Activated CD8-positive, alpha-beta T cell treated with anti-CD3 and anti-CD28 coated beads for 36 hours (primary cell): ENCODE data around the gene SLC9A3. TPM values are rescaled to one million over a fixed set of nuclear protein-coding genes. Genes with fewer than 3 reads are reported as not detected.

ENCODE experiments used
- ATAC-seq: fragments of 200-7000 bp; cut with Tn5 transposase; one replicate; pipeline ENCODE4 v1.10.0; 2021; ENCODE audit warnings: mild to moderate bottlenecking, moderate library complexity
- CTCF ChIA-PET: fragments of 350-600 bp; sonication (Branson Sonifier 250); formaldehyde crosslinking; loops from one replicate; lab custom pipeline; 2021; ENCODE audit warnings: antibody characterized with exemption; lab: Charles Lee
- POLR2A ChIA-PET: fragments of 350-600 bp; sonication (Branson Sonifier 250); formaldehyde crosslinking; loops from one replicate; lab custom pipeline; 2021; ENCODE audit warnings: antibody characterized with exemption; lab: Charles Lee
- DNase-seq: peaks from one replicate; pipeline ENCODE4 v3.0.0-alpha.2; 2020
- H3K27ac Mint-ChIP-seq: one replicate; pipeline ENCODE4 v1.8.0; 2021; ENCODE audit warnings: mild to moderate bottlenecking, mixed read lengths
- H3K27me3 Mint-ChIP-seq: one replicate; pipeline ENCODE4 v1.8.0; 2021; ENCODE audit warnings: mixed read lengths
- H3K36me3 Mint-ChIP-seq: one replicate; pipeline ENCODE4 v1.8.0; 2021; ENCODE audit warnings: low read depth, mixed read lengths
- H3K4me1 Mint-ChIP-seq: one replicate; pipeline ENCODE4 v1.8.0; 2021; ENCODE audit warnings: low read depth, mixed read lengths
- H3K4me3 Mint-ChIP-seq: one replicate; pipeline ENCODE4 v1.8.0; 2021; ENCODE audit warnings: mild to moderate bottlenecking, moderate library complexity, mixed read lengths
- H3K9me3 Mint-ChIP-seq: one replicate; pipeline ENCODE4 v1.8.0; 2021; ENCODE audit warnings: mixed read lengths
- CTCF ChIP-seq: fragments of 200-600 bp; IDR thresholded peaks from one replicate; pipeline ENCODE4 v1.8.0; 2022; ENCODE audit warnings: antibody characterized with exemption, mild to moderate bottlenecking
- intact Hi-C: fragments of 100-400 bp; cut with micrococcal nuclease; formaldehyde crosslinking; loops from one replicate; pipeline ENCODE4 v1.10.0; 2022
- total RNA-seq, 2 experiments: library from RNA; stranded (reverse); gene quantifications; one replicate each; pipeline ENCODE4 v1.2.3, GENCODE V29; 2021

Gene SLC9A3
- total RNA-seq, 2 experiments from 2014 or later, result 3.2 to 3.3 TPM

GRCh38 chr5:435156-435790 is 89.0 kb downstream of the SLC9A3 start:
- intact Hi-C loops, result no loop called here
- H3K36me3 Mint-ChIP-seq, result peaks cover 4% of the 10 kb centered on the region
- TF ChIP-seq CTCF, result no peak
- DNase-seq, result no peak
- ChIA-PET POLR2A (no interaction called here), CTCF (interaction anchor here (1.5 kb wide), 1 partner anchor 119 kb away, joined by 5 read pairs; no protein-coding TSS in a partner anchor)
- H3K27me3 Mint-ChIP-seq, result no peaks in the 10 kb centered on the region
- H3K4me1 Mint-ChIP-seq, result peaks cover 5% of the 10 kb centered on the region
- H3K4me3 Mint-ChIP-seq, result no peak overlapping the region
- no peak overlapping the region for H3K27ac Mint-ChIP-seq
- ATAC-seq, result no peak
- no peaks in the 10 kb centered on the region for H3K9me3 Mint-ChIP-seq

GRCh38 chr5:434443-435146 is 89.7 kb downstream of the SLC9A3 start:
- no peak overlapping the region for H3K27ac Mint-ChIP-seq
- H3K36me3 Mint-ChIP-seq, result peaks cover 10% of the 10 kb centered on the region
- no peak for TF ChIP-seq CTCF
- H3K4me1 Mint-ChIP-seq, result peaks cover 7% of the 10 kb centered on the region
- no peaks in the 10 kb centered on the region for H3K9me3 Mint-ChIP-seq
- CTCF ChIA-PET, result interaction anchor here (1.5 kb wide), 1 partner anchor 118 kb away, joined by 5 read pairs; no protein-coding TSS in a partner anchor
- intact Hi-C loops, result loop anchor here (5.0 kb wide), 1 partner anchor 117 kb away; no protein-coding TSS in a partner anchor
- no peak for ATAC-seq
- DNase-seq, result no peak
- POLR2A ChIA-PET, result no interaction called here
- no peak overlapping the region for H3K4me3 Mint-ChIP-seq
- H3K27me3 Mint-ChIP-seq, result peaks cover 2% of the 10 kb centered on the region

- intact Hi-C loops, result loop anchor here (5.0 kb wide), 1 partner anchor 117 kb away; no protein-coding TSS in a partner anchor
- H3K36me3 Mint-ChIP-seq, result peaks cover 13% of the 10 kb centered on the region
- H3K27me3 Mint-ChIP-seq, result peaks cover 2% of the 10 kb centered on the region
- no peak overlapping the region for H3K27ac Mint-ChIP-seq
- peaks cover 7% of the 10 kb centered on the region for H3K4me1 Mint-ChIP-seq
- H3K4me3 Mint-ChIP-seq, result no peak overlapping the region
- no peak for TF ChIP-seq CTCF
- ATAC-seq (no peak), DNase-seq (no peak)
- CTCF ChIA-PET, result interaction anchor here (5.6 kb wide), 1 partner anchor 118 kb away, joined by 55 read pairs; no protein-coding TSS in a partner anchor
- POLR2A ChIA-PET, result no interaction called here
- no peaks in the 10 kb centered on the region for H3K9me3 Mint-ChIP-seq
Observed at GRCh38 chr5:433836-434235, 90.4 kb downstream of the SLC9A3 start.

GRCh38 chr5:432928-433791 is 91.1 kb downstream of the SLC9A3 start:
- Mint-ChIP-seq H3K9me3 (no peaks in the 10 kb centered on the region), H3K36me3 (peaks cover 18% of the 10 kb centered on the region), H3K4me3 (no peak overlapping the region), H3K27me3 (peaks cover 2% of the 10 kb centered on the region), H3K27ac (no peak overlapping the region), H3K4me1 (peaks cover 7% of the 10 kb centered on the region)
- ATAC-seq (no peak), DNase-seq (no peak)
- no peak for TF ChIP-seq CTCF
- CTCF ChIA-PET, result interaction anchor here (5.6 kb wide), 1 partner anchor 117 kb away, joined by 55 read pairs; no protein-coding TSS in a partner anchor
- intact Hi-C loops, result loop anchor here (5.0 kb wide), 1 partner anchor 116 kb away; no protein-coding TSS in a partner anchor
- POLR2A ChIA-PET, result interaction anchor here (1.0 kb wide), 1 partner anchor 32 kb away, joined by 4 read pairs; no protein-coding TSS in a partner anchor
